Ovary (tissue), 9 donors: ENCODE measurements around the gene NUP62. TPM values are rescaled to one million over a fixed set of nuclear protein-coding genes. Genes with fewer than 3 reads are reported as not detected.

Source experiments
- DNase-seq, 5 donors: peaks; one replicate each; pipeline ENCODE4 v3.0.0-alpha.2; 2019 to 2020
- H3K27ac ChIP-seq, 2 donors: fragments of 200-600 bp; one replicate each; pipeline versions ENCODE4 v1.5.1 to v1.8.0; 2019 to 2022
- H3K27me3 ChIP-seq: fragments of 200-600 bp; one replicate; pipeline ENCODE4 v1.8.0; 2022
- H3K36me3 ChIP-seq: fragments of 200-600 bp; sonication (generic); one replicate; pipeline ENCODE4 v1.5.1; 2019
- H3K4me1 ChIP-seq: one replicate; pipeline ENCODE4 v1.8.1; 2013; ENCODE audit warnings: mild to moderate bottlenecking, moderate library complexity; ENCODE audit not compliant: insufficient read depth
- H3K4me3 ChIP-seq: fragments of 200-600 bp; sonication (generic); one replicate; pipeline ENCODE4 v1.5.1; 2017
- H3K9me3 ChIP-seq, 2 donors: fragments of 200-600 bp in 1 of 2; sonication (generic) in 1 of 2; one replicate each; pipeline versions ENCODE4 v1.5.1 to v1.8.1; 2013 to 2019; ENCODE audit warnings: mild to moderate bottlenecking in 1 of 2, moderate library complexity in 1 of 2
- EP300 ChIP-seq: sonication (generic); formaldehyde crosslinking; IDR thresholded peaks from one replicate; pipeline ENCODE4 v1.6.1; 2017; ENCODE audit warnings: antibody characterized with exemption
- POLR2A ChIP-seq: fragments of 450-650 bp; IDR thresholded peaks from one replicate; pipeline ENCODE4 v1.6.1; 2017; ENCODE audit warnings: antibody characterized with exemption, mild to moderate bottlenecking, moderate library complexity
- WGBS, 3 donors: extraction: QIAGEN DNeasy Blood & Tissue Kit in 1 of 3; methylation state at CpG; one replicate each; pipeline versions ENCODE4 v1.1.5 to v1.1.7; 2013 to 2017; 5-methylcytosine and 5-hydroxymethylcytosine counted together
- intact Hi-C, 4 donors: fragments of 100-400 bp; cut with DNase I; formaldehyde crosslinking; loops; one replicate each; pipeline versions ENCODE4 v1.11.0 to v1.15.1; 2022 to 2023
- polyA plus RNA-seq, 2 donors: library from polyadenylated mRNA; stranded (reverse); fragments of 200-250 nt in 1 of 2; fragments of 350-450 nt in 1 of 2; fragmentation: Illumina TruSeq in 1 of 2; extraction: RNeasy Lipid Tissue Mini Kit (QIAGEN cat#74804) in 1 of 2; gene quantifications; one replicate each; pipeline ENCODE4 v1.2.3, GENCODE V29; 2013 to 2014
- total RNA-seq, 7 donors: library from RNA; depleted of rRNA in 2 of 7; stranded (reverse); fragments of >200 nt in 2 of 7; fragmentation: NEBNext Ultra II Directional in 3 of 7; extraction: Animal tissue kit (Norgen Biotek cat#: 25700) in 3 of 7; gene quantifications; one replicate each; pipeline versions ENCODE4 v1.1.0 to v1.2.4, GENCODE V29; 2016 to 2023
- TF ChIP-seq, protein P1 (sequence below), 3 donors: fragments of 450-650 bp in 2 of 3; fragments of 200-600 bp in 1 of 3; IDR thresholded peaks; one replicate each; pipeline versions ENCODE4 v1.5.1 to v1.8.0; 2016 to 2022; ENCODE audit warnings: antibody characterized with exemption in 3 of 3, mild to moderate bottlenecking in 1 of 3
- donor health status: DM: no; HTN: no; CAD: no; lungs with moderate emphysema.
- donor health status: DM: no; HTN: no; CAD: no.
- donor health status: Bipolar disorder and iron deficiency.
- donor health status: DM: yes; HTN: yes; CAD: no.
- donor health status: DM: no; HTN: no; CAD: no.
- donor health status: DM: yes; HTN: yes; CAD: no.

NUP62 gene
- total and polyA plus RNA-seq, 9 donors, result 18.7 to 47.7 (median 37.1) TPM

DNA sequence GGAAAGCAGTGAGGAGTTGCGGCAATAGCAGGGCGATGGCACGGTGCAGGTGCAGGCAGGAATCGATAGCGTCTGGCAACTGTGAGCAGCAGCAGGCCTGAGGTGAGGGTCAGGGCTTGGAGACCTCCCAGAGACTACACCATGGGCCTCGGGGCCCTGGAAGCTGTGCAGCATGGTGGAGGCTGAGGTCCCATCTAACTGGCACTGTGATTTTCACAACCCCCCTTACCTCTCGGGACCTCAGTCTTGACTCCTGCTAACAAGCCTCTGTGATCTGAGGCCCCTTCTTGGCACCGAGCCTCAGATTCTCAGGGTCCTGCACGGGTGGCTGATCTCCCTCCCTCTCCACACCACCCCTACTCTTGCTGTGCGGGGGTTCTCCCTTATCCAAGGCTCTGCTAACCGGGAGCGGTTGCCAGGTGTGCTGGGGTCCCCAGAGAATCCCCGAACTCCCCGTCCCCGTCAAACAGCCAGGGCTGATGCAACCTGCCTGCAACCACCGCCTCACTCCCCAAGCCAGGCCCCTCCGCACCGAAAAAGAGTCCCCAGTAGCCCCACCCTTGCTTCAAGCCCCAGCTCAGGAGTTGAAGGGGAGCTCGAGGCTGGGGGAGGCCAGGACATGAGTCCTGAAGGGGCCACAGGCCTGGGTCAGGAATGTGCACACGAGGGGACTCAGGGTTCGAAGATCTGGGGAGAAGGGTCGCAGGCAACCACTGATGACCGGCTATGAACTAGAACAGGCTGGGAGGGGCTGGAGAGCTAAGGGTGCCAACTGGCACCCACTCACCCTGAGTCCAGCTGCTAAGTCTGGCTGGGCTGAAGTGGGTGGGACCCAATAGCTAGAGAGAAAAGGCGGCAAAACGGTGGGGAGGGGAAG lies 5.1 kb downstream of the NUP62 start:
- TF ChIP-seq, protein P1, sequence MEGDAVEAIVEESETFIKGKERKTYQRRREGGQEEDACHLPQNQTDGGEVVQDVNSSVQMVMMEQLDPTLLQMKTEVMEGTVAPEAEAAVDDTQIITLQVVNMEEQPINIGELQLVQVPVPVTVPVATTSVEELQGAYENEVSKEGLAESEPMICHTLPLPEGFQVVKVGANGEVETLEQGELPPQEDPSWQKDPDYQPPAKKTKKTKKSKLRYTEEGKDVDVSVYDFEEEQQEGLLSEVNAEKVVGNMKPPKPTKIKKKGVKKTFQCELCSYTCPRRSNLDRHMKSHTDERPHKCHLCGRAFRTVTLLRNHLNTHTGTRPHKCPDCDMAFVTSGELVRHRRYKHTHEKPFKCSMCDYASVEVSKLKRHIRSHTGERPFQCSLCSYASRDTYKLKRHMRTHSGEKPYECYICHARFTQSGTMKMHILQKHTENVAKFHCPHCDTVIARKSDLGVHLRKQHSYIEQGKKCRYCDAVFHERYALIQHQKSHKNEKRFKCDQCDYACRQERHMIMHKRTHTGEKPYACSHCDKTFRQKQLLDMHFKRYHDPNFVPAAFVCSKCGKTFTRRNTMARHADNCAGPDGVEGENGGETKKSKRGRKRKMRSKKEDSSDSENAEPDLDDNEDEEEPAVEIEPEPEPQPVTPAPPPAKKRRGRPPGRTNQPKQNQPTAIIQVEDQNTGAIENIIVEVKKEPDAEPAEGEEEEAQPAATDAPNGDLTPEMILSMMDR (IDR thresholded peaks at IDR 0.05), result no peak
- TF ChIP-seq POLR2A (no peak), EP300 (no peak)
- intact Hi-C loops, result no loop called here
- WGBS, 3 donors, result 67 to 70% (median 69%) methylated on average over 24 to 25 of the region's 25 CpGs
- no peaks in the 10 kb centered on the region for H3K27me3 ChIP-seq
- no peak overlapping the region for H3K27ac ChIP-seq
- H3K4me1 ChIP-seq, result peaks cover 7% of the 10 kb centered on the region
- H3K36me3 ChIP-seq, result no peaks in the 10 kb centered on the region
- no peaks in the 10 kb centered on the region for H3K9me3 ChIP-seq
- peak in 1 of 5 donors; percentile 23 for DNase-seq
- no peak overlapping the region for H3K4me3 ChIP-seq

DNA sequence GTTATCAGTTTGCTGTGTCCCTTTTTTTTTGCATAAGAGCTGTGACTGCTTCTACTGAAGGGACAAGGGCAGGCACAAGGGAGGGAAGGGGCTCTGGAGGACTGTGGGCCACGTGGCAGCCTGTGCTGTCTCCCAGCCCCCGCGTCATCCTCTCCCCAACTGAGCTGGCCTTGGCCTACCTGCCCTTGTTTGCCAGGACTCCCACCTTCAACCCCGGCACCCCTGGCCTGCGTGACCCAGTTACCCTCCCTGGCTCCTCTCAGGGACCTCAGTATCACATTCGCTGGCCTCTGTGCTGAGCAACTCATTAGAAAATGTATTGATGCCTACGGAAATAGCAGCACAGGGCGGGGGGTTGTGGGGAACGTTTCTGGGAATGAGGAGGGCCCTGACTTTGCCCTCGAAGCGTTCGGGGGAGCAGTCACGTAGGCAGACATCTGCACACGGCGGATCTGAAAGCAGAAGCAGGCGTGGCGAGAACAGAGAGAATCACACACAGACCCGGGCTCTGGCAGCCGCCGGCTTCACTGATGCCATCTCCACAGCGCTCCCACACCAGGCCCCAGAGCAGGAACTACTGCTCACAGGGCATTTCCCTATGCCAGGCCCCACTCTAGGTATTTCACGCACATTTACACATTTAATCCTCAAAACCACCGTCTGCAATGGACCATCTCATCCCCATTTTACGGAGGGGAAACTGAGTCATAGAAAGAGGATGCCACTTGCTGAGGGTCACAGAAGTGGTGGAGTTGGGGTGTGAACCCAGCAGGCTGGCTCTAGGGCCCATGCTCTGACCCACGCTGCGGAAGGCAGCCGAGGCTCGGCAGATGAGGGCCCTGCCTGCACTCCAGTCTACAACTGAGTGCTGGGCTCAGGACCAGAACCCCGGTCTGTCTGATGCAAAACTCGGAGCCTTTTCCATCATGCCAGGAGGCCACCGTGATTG lies 6.0 kb downstream of the NUP62 start:
- Histone ChIP-seq H3K27me3 (no peaks in the 10 kb centered on the region), H3K4me1 (peaks cover 4% of the 10 kb centered on the region), H3K27ac (no peak overlapping the region), H3K9me3 (no peaks in the 10 kb centered on the region), H3K36me3 (no peaks in the 10 kb centered on the region), H3K4me3 (no peak overlapping the region)
- WGBS, 3 donors, result 83 to 84% (median 84%) methylated on average over 31 of the region's 31 CpGs
- TF ChIP-seq EP300, result no peak
- no peak for TF ChIP-seq POLR2A
- TF ChIP-seq, protein P1 (IDR thresholded peaks at IDR 0.05), result no peak
- intact Hi-C loops, result no loop called here
- no peak for DNase-seq

DNA sequence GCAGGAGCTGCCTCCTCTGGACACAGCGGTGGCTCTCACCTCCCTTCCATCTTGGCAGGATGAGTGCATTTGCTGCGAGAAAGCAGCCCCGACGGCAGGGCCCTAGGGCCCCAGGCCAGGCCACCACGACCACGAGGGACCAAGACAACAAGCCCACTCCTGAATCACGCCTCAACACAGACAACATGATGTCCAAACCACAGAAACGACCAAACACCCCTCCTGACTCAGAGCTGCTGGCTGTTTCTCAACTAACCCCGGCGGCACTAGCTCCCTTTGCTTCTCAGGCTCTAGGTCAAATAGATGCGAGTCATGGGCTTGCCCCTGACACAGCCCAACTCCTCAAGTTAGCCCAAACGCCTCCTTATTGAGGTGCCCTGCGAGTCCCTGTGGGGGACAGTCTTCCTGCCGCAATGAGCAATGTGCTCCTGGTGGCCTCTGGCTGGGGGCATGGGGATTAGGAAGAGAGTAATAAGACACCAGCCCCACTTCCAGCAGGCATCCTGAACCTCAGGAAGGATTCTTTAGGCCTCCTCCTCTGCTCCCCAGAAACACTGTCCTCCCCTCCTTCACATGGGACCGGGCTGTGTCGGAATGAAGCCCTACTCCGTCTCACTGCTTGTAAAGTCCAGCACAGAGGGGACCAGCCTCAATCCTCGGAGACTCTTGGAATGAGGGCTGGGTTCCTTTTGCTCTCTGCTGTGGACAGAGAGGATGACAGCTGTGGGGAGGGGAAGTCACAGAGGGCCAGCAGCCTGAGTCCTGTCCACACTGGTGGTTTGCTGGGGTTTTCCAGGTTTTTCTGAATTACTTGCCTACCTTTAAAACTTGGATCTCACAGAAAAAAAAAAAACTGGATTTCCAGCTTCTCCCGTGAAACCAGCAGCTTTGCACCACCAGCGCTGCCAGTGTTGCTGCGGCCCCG lies 7.2 kb downstream of the NUP62 start:
- Histone ChIP-seq H3K4me1 (no peaks in the 10 kb centered on the region), H3K27ac (no peak overlapping the region), H3K9me3 (no peaks in the 10 kb centered on the region), H3K36me3 (no peaks in the 10 kb centered on the region), H3K27me3 (no peaks in the 10 kb centered on the region), H3K4me3 (no peak overlapping the region)
- TF ChIP-seq EP300 (no peak), POLR2A (no peak)
- TF ChIP-seq, protein P1 (IDR thresholded peaks at IDR 0.05), result no peak
- DNase-seq, result no peak
- intact Hi-C loops, result no loop called here
- 69 to 77% (median 74%) methylated on average over 20 to 22 of the region's 22 CpGs for WGBS, 3 donors
